ENCODE results near the gene EXOC3L4.
A peak's percentile ranks its signal among the peaks of the same experiment; 100 is the strongest.
"Not testable (repeated sequence)": the region's sequence is repeated elsewhere in the genome, so short reads cannot be mapped to it uniquely, and the experiment has no call there.

The EXOC3L4 gene

DNA sequence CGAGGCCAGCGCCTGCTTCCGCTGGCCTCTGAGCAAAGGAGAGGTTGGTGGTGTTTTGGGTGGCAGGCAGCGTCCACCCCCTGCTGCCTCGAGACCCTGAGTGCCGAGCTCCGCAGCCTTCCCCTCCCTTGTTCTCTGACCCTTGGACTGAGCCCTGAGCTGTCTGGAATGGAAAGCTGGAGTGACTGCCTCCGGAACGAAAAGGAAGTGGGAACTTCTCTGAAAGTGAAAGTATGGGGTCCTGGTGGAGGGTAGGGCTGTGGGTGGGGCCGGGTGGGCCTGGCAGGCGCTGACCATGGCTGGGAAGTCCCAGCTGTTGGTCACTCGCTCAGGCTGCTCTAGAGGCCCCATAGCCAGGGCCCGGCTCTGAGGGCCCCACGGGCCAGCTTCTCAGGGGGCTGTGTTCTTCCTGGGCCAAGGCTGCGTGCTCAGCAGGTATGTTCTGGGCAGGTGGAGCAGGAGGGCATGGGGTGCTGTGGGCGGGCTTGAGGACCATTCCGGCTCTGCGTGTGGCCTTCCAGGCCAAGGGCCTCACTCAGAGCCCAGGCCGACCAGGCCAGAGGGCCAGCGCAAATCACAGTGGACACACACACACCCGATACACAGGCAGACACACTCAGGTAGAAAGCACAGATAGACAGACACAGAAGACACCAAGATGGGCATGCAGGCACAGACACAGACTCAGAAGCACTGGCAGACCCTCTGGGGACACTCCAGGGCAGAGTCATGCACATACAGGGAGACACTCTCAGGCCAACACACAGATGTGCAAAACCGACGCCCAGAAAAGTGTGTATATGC is at the start of gene EXOC3L4:
Gene EXOC3L4, plus strand, starts transcription at position 320 of the 804 bp plus-strand sequence. CDS start 5,495 bp downstream, outside the sequence.
- DNase-seq (ENCODE audit: low spot score): peak; percentile 77

GRCh38 chr14:103045371-103045869 is 49.1 kb upstream of the EXOC3L4 start:
- DNase-seq (ENCODE audit: low spot score): no peak

- DNase-seq (ENCODE audit: low spot score): not testable (repeated sequence)
These were observed 47.1 kb upstream of the EXOC3L4 start for GRCh38 chr14:103047453-103047852.

GRCh38 chr14:103050935-103051334 is 43.6 kb upstream of the EXOC3L4 start:
- DNase-seq (ENCODE audit: low spot score): no peak

GRCh38 chr14:103052407-103052806 is 42.1 kb upstream of the EXOC3L4 start:
- DNase-seq (ENCODE audit: low spot score): no peak

DNA sequence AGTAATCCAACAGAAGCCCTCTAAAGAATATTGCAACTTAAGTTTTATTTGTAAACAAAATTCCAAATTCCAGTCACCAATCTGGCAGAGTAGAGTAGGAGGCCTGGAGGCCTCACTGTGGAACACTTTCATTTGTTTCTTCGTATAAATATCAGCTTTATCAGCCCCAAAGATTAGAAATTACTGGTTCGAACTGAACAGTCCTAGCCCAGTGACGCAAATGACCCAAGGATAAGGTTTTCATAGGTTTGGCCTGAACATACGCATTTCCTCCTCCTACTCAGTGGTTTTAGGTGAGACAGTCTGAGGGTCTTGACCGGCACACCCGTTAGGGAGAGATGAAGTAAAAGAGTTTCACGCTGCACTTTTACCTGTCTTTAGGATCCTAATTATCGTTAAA is 38.8 kb upstream of the EXOC3L4 start:
- DNase-seq (ENCODE audit: low spot score): no peak

DNA sequence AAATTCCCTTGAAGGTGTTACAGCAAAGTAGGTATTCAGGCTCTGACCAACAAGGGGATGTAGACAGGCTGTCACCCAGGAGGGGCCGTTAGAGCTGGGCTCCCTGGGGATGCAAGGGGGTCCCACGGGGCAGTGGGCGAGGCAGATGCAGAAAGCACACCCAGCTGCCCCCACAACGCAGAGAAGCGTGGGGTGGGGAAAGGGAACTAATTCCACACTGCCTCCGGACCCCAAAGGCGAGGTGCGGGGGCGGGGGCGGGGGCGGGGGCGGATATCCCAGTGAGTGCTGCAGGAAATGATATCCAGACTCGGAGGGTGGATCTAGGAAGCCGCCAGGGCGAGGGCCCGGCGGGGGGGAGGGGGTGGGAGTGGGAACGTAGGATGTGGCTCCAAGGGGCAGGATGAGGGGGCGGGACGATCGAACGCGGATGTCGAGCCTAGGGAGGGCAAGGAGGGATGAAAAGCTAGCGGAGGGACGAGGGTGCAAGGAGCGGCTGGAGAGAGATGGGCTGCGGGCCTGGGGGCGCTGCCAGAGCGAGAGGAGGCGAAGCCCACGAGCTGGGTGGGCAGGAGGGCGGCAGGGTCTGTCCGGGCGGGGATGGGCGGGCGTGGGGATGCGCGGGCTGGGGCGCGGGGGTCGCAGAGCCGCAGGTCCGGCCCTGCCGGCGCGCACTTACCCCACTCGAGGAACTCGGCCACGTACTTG is 38.0 kb upstream of the EXOC3L4 start:
- DNase-seq (ENCODE audit: low spot score): peak; percentile 73

DNA sequence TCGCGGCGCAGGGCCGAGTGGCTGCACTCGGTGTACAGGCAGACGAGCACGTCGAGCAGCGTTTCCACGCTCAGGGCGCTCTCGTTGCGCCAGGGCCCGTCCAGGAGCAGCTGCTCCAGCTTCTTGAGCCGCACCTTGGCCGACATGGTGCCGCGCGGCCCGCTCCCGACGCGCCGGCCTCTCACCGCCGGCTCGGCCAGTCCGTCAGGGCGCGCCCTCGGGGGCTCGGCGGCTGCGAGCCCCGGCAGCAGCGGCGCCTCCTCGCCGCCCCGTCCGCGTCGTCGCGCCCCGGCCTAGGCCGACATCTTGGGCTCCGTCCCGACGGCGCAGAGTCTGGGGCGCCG is 37.5 kb upstream of the EXOC3L4 start:
- no peak for DNase-seq (ENCODE audit: low spot score)

GRCh38 chr14:103057372-103058163 is 37.0 kb upstream of the EXOC3L4 start, which contains the start of gene CDC42BPB:
TSS of gene CDC42BPB (minus strand) at chr14:103057549. CDS start at chr14:103057173, 376 bp downstream.
- peak; percentile 93 for DNase-seq (ENCODE audit: low spot score)

DNA sequence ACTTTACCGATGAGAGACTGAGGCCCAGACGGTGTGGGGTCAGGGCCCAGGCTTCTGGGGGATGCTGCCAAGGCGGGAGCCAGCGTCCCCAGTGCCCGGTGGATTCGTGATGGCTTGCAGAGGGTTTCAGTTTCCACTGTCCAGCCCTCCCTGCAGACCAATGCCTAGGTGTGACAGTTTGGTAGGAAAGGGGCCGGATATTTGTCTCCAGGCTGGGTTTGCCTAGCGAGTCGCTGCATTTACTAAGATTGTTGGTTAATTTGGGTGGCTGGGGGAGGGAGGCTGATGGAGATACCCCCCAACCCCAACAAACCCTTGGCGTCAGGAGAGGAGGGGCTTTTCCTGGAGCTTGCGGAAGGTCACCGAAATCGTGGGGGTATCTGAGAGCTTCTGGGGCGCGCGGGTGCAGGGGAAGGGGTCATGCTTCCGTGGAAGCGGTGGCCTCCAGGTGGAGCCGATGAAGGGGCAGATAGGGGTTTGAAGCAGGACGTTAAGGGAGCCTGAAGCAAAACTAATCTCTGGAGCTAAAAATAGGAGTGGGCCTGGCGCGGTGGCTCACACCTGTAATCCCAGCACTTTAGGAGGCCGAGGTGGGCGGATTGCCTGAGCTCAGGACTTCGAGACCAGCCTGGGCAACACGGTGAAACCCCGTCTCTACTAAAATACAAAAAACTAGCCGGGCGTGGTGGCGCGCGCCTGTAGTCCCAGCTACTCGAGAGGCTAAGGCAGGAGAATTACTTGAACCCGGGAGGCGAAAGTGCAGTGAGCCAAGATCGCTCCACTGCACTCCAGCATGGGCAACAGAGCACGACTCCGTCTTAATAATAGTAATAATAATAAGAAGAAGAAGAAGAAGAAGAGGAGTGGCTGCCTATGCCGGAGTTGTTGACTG is 36.1 kb upstream of the EXOC3L4 start:
- no peak for DNase-seq (ENCODE audit: low spot score)

- no peak for DNase-seq (ENCODE audit: low spot score)
These were observed 35.0 kb upstream of the EXOC3L4 start for GRCh38 chr14:103059556-103059955.

GRCh38 chr14:103061482-103061976 is 33.0 kb upstream of the EXOC3L4 start:
- DNase-seq (ENCODE audit: low spot score): no peak

GRCh38 chr14:103064436-103064835 is 30.1 kb upstream of the EXOC3L4 start:
- no peak for DNase-seq (ENCODE audit: low spot score)

GRCh38 chr14:103064978-103065377 is 29.5 kb upstream of the EXOC3L4 start:
- DNase-seq (ENCODE audit: low spot score): no peak

GRCh38 chr14:103065861-103066260 is 28.7 kb upstream of the EXOC3L4 start:
- no peak for DNase-seq (ENCODE audit: low spot score)

DNA sequence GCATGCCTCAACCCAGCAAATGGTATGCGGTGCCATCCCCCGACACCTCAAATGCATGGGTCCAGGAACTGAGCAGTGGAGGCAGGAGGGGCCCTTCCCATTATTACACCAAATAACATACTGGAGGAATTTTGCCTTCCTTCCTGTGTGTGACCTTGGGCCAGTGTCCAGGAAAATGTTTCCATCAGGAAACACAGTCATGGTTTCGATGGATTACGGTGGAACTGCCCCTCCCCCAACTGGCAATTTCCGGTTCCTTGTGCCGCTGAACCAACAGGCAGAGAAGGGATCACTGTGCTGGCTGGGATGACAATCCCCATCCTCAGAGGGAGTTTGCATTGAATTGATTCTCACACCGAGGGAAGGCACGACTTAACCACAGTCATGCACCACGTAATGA is 28.1 kb upstream of the EXOC3L4 start:
- DNase-seq (ENCODE audit: low spot score): no peak

- no peak for DNase-seq (ENCODE audit: low spot score)
These were observed 27.1 kb upstream of the EXOC3L4 start for GRCh38 chr14:103067231-103067954.

GRCh38 chr14:103068351-103069073 is 26.0 kb upstream of the EXOC3L4 start:
- DNase-seq (ENCODE audit: low spot score): no peak

GRCh38 chr14:103070263-103070885 is 24.2 kb upstream of the EXOC3L4 start:
- DNase-seq (ENCODE audit: low spot score): no peak
